ENCODE measurements around the gene CPNE4. TPM values are rescaled to one million over a fixed set of nuclear protein-coding genes. Genes with fewer than 3 reads are reported as not detected.

The CPNE4 gene
- total RNA-seq, 1 experiment from 2014 or later = 1.9 TPM

DNA sequence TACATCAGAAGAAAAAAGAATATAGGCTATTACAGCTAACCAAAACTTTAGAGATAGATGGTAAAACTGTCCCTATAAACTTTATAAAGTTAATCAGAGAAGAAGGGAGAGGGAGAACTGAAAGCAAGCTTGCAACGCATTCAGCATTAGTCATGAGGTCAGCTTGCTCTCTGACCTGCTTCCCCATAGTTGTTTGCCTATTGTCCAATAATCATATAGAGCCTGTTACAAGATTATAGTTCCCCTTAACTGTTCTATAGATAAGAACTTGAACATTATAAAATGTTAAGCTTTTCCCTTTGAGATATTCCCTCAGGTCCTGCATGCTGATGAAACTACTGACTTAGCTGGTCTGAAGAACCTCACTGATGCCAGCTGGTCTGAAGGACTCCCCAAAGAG is 74.5 kb downstream of the CPNE4 start:
- Histone ChIP-seq H3K56ac (ENCODE audit: insufficient read length, low read depth, low read length) (no peak overlapping the region), H4K20me1 (ENCODE audit: control insufficient read depth, insufficient read depth, insufficient read length) (no peaks in the 10 kb centered on the region), H4K8ac (replicated peaks; ENCODE audit: insufficient read length, low read depth, low read length) (no peak overlapping the region), H2BK15ac (ENCODE audit: low read depth, low read length) (no peak overlapping the region), H3K9ac (ENCODE audit: extremely low read depth, insufficient read length, low read length) (no peak overlapping the region), H3K14ac (ENCODE audit: insufficient read depth, low read length) (no peak overlapping the region), H3K23me2 (ENCODE audit: insufficient read length, low read depth, low read length, poor library complexity, severe bottlenecking) (no peaks in the 10 kb centered on the region), H4K5ac (ENCODE audit: insufficient read length, low read depth, low read length) (no peak overlapping the region), H2AK5ac (ENCODE audit: insufficient read length, low read length) (no peak overlapping the region), H3K18ac (ENCODE audit: insufficient read length, low read depth, low read length) (no peak overlapping the region), H3K27ac (ENCODE audit: insufficient read length, low read depth, low read length) (no peak overlapping the region), H2AFZ (ENCODE audit: low read length) (no peak overlapping the region), H2BK5ac (ENCODE audit: insufficient read length, low read length) (no peak overlapping the region), H2BK120ac (ENCODE audit: low read depth, low read length, poor library complexity, severe bottlenecking) (no peak overlapping the region), H3K4ac (ENCODE audit: low read depth, low read length) (no peak overlapping the region), H3K23ac (ENCODE audit: insufficient read length, low read depth, low read length) (no peak overlapping the region), H3K9me3 (ENCODE audit: control insufficient read depth, low read depth, low read length) (no peaks in the 10 kb centered on the region), H3K4me2 (ENCODE audit: insufficient read depth, insufficient read length, low read length) (no peak overlapping the region), H3T11ph (ENCODE audit: low read length) (no peak overlapping the region), H3K79me2 (ENCODE audit: insufficient read depth, low read length) (no peaks in the 10 kb centered on the region), H3K4me1 (ENCODE audit: insufficient read depth, low read length) (peaks cover 7% of the 10 kb centered on the region; the same call in 1 of the 2 replicates), H4K91ac (ENCODE audit: insufficient read length, low read depth, low read length) (no peak overlapping the region), H3K27me3 (ENCODE audit: insufficient read depth, low read length) (no peaks in the 10 kb centered on the region), H2BK12ac (ENCODE audit: insufficient read length, low read depth, low read length) (no peak overlapping the region), H3K79me1 (ENCODE audit: insufficient read depth, low read depth, low read length, poor library complexity, severe bottlenecking) (no peaks in the 10 kb centered on the region), H2BK20ac (ENCODE audit: low read depth, low read length, poor library complexity, severe bottlenecking) (no peak overlapping the region)
- H3K27ac Mint-ChIP-seq = no peak overlapping the region
- TF ChIP-seq, protein P1, sequence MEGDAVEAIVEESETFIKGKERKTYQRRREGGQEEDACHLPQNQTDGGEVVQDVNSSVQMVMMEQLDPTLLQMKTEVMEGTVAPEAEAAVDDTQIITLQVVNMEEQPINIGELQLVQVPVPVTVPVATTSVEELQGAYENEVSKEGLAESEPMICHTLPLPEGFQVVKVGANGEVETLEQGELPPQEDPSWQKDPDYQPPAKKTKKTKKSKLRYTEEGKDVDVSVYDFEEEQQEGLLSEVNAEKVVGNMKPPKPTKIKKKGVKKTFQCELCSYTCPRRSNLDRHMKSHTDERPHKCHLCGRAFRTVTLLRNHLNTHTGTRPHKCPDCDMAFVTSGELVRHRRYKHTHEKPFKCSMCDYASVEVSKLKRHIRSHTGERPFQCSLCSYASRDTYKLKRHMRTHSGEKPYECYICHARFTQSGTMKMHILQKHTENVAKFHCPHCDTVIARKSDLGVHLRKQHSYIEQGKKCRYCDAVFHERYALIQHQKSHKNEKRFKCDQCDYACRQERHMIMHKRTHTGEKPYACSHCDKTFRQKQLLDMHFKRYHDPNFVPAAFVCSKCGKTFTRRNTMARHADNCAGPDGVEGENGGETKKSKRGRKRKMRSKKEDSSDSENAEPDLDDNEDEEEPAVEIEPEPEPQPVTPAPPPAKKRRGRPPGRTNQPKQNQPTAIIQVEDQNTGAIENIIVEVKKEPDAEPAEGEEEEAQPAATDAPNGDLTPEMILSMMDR (conservative IDR thresholded peaks at IDR 0.05) = no peak
- DNase-seq = no peak
- no peak overlapping the region for H3K4me3 Mint-ChIP-seq
- no peaks in the 10 kb centered on the region; a peak in 1 of 5 replicates for H3K9me3 Mint-ChIP-seq
- peaks cover 39 to 44% of the 10 kb centered on the region in 2 experiments for H3K4me1 Mint-ChIP-seq
- WGBS (ENCODE audit: extremely low coverage, insufficient read length, low lambda C conversion rate) = no CpG with 5 or more reads among the region's 1 CpG
- H3K36me3 Mint-ChIP-seq (ENCODE audit: insufficient read depth in 1 of 3, low read depth in 3 of 3) = peaks cover 0 to 7% (median 4%) of the 10 kb centered on the region in 3 experiments; a peak in 3 of 7 replicates
- H3K27me3 Mint-ChIP-seq (ENCODE audit: low read depth) = no peaks in the 10 kb centered on the region
